HG03108 (cell line): ENCODE measurements around the gene SIAH1.
"Not testable (repeated sequence)": the region's sequence is repeated elsewhere in the genome, so short reads cannot be mapped to it uniquely, and the experiment has no call there.

Experiments used
- ATAC-seq: cut with Tn5 transposase; IDR thresholded peaks from one replicate; pipeline ENCODE4 v1.9.1; 2021; ENCODE audit warnings: moderate library complexity; ENCODE audit not compliant: unreplicated experiment

Gene SIAH1

GRCh38 chr16:48367441-48368049 is 17.7 kb downstream of the SIAH1 start:
- ATAC-seq, result no peak

- ATAC-seq, result peak; percentile 57
Measured at GRCh38 chr16:48366165-48367093, 18.8 kb downstream of the SIAH1 start.

GRCh38 chr16:48365601-48366164 is 19.5 kb downstream of the SIAH1 start:
- ATAC-seq, result peak; percentile 93

- no peak for ATAC-seq
Measured at GRCh38 chr16:48365025-48365600, 20.1 kb downstream of the SIAH1 start.

GRCh38 chr16:48361540-48362144 is 23.6 kb downstream of the SIAH1 start:
- no peak for ATAC-seq

GRCh38 chr16:48361012-48361411 is 24.2 kb downstream of the SIAH1 start:
- no peak for ATAC-seq

GRCh38 chr16:48359983-48360382 is 25.2 kb downstream of the SIAH1 start:
- no peak for ATAC-seq

GRCh38 chr16:48358419-48358818 is 26.8 kb downstream of the SIAH1 start:
- no peak for ATAC-seq

GRCh38 chr16:48356633-48357376 is 28.4 kb downstream of the SIAH1 start:
- ATAC-seq, result no peak

GRCh38 chr16:48354877-48355855 is 30.0 kb downstream of the SIAH1 start:
- no peak for ATAC-seq

- ATAC-seq, result not testable (repeated sequence)
Measured at GRCh38 chr16:48354385-48354784, 30.8 kb downstream of the SIAH1 start.

GRCh38 chr16:48353565-48354163 is 31.5 kb downstream of the SIAH1 start:
- peak; percentile 80 for ATAC-seq

GRCh38 chr16:48352648-48353390 is 32.4 kb downstream of the SIAH1 start:
- ATAC-seq, result no peak

- ATAC-seq, result no peak
Measured at GRCh38 chr16:48350736-48351135, 34.5 kb downstream of the SIAH1 start.

- no peak for ATAC-seq
Measured at GRCh38 chr16:48347980-48348379, 37.2 kb downstream of the SIAH1 start.

- ATAC-seq, result no peak
Measured at GRCh38 chr16:48347191-48347865, 37.9 kb downstream of the SIAH1 start.

GRCh38 chr16:48342591-48342990 is 42.6 kb downstream of the SIAH1 start:
- no peak for ATAC-seq

GRCh38 chr16:48340054-48340453 is 45.2 kb downstream of the SIAH1 start:
- no peak for ATAC-seq
